Keratinocyte (primary cell): ENCODE results near the gene FNTB.

ENCODE experiments used
- CTCF ChIP-seq, 3 experiments: IDR thresholded peaks in 1 of 3; conservative IDR thresholded peaks in 1 of 3; optimal IDR thresholded peaks in 1 of 3; 2 replicates in 2 of 3; 3 replicates in 1 of 3; pipeline versions ENCODE3 to v1.5.1; 2011; ENCODE audit warnings: low read length in 3 of 3, mild to moderate bottlenecking in 3 of 3, moderate library complexity in 2 of 3, control low read depth in 1 of 3, inconsistent platforms in 1 of 3; ENCODE audit not compliant: insufficient read depth in 2 of 3; ENCODE audit errors: extremely low read depth in 1 of 3
- EZH2 ChIP-seq: IDR thresholded peaks from one replicate; pipeline ENCODE4 v1.6.1; 2012; ENCODE audit warnings: inconsistent platforms, mild to moderate bottlenecking, low read length, moderate library complexity

- no peak for TF ChIP-seq CTCF (optimal IDR thresholded peaks at IDR 0.05 in 1 of 3, IDR thresholded peaks at IDR 0.05 in 1 of 3, conservative IDR thresholded peaks at IDR 0.05 in 1 of 3; ENCODE audit: extremely low read depth in 1 of 3, insufficient read depth in 2 of 3, low read length in 3 of 3)
- no peak for TF ChIP-seq EZH2
Observed at GRCh38 chr14:65028937-65029336, 42.2 kb downstream of the FNTB start.
